Epithelial cell of prostate (primary cell): ENCODE data around the gene TNFRSF9.

Experiments
- DNase-seq: peaks from one replicate; pipeline ENCODE4 v3.0.0-alpha.2; 2011; ENCODE audit warnings: low read depth, low spot score
- H3K27ac ChIP-seq: fragments of 450-650 bp; 2 replicates; pipeline ENCODE4 v1.5.1; 2017; ENCODE audit warnings: mild to moderate bottlenecking

The TNFRSF9 gene

GRCh38 chr1:7884757-7885156 is 55.9 kb downstream of the TNFRSF9 start:
- no peak overlapping the region for H3K27ac ChIP-seq
- DNase-seq: no peak

- H3K27ac ChIP-seq: no peak overlapping the region
- no peak for DNase-seq
Measured at GRCh38 chr1:7879228-7879627, 61.4 kb downstream of the TNFRSF9 start.

- no peak for DNase-seq
- H3K27ac ChIP-seq: no peak overlapping the region
Measured at GRCh38 chr1:7878027-7878426, 62.6 kb downstream of the TNFRSF9 start.

- no peak for DNase-seq
- no peak overlapping the region for H3K27ac ChIP-seq
Measured at GRCh38 chr1:7873801-7874795, 66.5 kb downstream of the TNFRSF9 start.

- H3K27ac ChIP-seq: no peak overlapping the region
- no peak for DNase-seq
Measured at GRCh38 chr1:7871136-7871535, 69.5 kb downstream of the TNFRSF9 start.

- no peak overlapping the region for H3K27ac ChIP-seq
- no peak for DNase-seq
Measured at GRCh38 chr1:7869136-7869920, 71.3 kb downstream of the TNFRSF9 start.

- no peak overlapping the region for H3K27ac ChIP-seq
- DNase-seq: no peak
Measured at GRCh38 chr1:7868070-7868780, 72.4 kb downstream of the TNFRSF9 start.

GRCh38 chr1:7865978-7866377 is 74.7 kb downstream of the TNFRSF9 start:
- DNase-seq: no peak
- H3K27ac ChIP-seq: no peak overlapping the region
